RPMI7951 (cell line): ENCODE results near the gene SCUBE1. TPM values are rescaled to one million over a fixed set of nuclear protein-coding genes. Genes with fewer than 3 reads are reported as not detected.

ENCODE experiments used
- DNase-seq: peaks from one replicate; pipeline ENCODE4 v3.0.0-alpha.2; 2012; ENCODE audit warnings: low read depth
- total RNA-seq: library from RNA; depleted of rRNA; stranded (reverse); fragments of >200 nt; shearing (Covaris generic); gene quantifications from 2 replicates; pipeline ENCODE4 v1.2.3, GENCODE V29; 2014

Gene SCUBE1
- total RNA-seq, 1 experiment from 2014 or later = 7.0 TPM

DNA sequence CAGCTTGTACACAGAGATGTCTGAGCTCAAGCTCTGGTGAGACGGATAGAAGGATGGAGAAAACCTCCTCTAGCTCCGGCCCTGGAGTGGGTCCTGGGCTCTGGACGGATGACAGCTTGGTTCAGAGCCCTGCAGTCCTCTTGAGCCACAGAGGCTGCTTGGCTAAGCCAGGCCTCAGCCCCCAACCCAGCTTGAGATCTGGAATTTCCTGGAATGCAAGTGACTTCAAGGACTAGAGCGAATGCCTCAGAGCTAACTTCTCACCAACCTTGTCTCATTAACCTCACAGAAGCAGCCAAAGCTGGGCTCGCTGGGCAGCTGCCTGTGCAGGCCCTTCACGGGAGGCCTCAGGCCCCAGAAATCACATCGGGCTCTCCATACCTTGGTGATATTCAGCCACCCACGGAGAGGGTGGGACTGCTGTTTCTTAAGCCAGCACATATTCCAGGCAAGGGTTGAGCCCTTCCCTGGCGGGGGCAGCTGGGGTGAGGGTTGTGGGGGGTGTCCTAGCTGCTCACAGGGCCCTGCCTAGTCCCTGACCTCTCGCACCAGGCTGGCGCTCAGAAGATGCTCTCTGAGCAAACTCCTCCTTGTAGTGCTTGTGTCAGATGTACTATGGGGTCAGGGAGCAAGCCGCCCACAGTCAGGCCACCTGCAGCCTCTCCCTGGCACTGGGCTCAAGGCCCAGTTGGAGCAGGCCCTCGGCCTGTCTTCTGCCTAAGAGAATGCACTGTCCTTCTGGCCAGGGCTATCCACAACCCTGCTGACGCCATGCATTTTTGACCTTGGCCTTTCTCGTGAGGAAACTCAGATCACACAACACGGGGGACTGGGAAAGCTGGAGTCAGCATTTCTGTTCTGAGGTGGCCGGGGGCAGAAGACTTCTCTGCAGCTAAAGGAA lies 82.6 kb downstream of the SCUBE1 start:
- peak; percentile 39 for DNase-seq

DNA sequence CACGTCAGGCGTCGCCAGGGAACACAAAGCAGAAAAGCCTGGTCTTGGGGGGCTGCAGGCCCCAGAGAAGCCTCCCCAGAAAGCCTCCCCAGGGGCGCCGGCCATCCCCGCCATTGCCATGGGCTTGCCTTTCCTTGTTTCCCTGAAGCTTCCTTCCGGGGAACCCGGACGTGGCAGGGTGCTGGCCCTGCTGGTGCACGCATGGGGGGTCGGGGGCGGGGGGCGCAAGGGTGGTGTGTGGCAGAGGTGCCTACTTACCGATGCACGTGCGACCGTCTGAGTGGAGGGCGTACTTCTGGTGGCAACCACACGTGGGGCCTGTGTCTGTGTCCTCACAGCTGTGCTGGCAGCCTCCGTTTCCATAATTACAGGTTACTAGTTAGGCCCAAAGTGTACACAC lies 85.2 kb downstream of the SCUBE1 start:
- DNase-seq = no peak

DNA sequence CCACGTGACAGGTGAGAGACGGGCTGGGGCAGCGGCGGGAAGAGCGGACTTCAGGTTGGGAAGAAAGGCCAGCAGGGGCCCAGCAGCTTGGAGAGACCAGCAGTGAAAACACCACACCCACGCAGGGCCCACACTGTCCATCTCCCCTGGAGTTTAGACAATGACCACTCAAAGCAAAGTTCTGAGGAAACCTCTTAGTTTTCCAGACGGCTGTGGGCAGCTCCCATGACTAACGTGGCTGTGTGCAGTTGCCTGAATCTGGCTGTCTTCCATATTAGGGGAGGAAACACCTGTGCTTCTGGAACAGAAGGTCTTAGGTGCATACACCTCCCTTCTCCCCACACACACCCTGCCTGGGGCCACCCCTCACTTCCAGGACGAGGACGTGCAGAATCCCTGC lies 85.6 kb downstream of the SCUBE1 start:
- no peak for DNase-seq

DNA sequence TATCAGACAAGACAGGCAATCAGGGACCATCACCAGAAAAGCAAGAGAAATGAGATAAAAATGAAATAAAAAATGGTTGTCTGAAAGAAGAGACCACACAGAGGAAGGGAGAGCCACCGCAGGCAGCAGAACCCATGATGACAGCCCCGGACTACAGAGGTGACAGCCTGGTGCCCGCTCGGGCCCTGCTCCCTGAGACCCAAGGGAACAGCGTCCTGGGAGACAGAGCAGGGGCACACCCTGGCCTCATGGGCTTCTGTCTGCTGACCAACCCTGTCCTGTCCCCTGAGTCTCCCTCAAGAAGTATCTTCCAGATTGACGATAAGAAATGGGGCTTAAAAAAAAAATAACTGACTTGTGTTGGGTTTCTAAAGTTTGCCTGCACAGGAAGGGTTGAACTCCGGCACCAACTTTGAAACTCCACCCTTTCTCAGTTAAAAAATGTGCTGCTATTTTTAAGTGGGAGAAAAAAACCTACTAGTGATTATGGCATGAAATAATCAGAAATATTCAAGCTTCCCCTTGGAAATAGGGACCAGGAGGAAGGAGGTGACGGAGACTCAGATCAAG lies 86.1 kb downstream of the SCUBE1 start:
- no peak for DNase-seq

DNA sequence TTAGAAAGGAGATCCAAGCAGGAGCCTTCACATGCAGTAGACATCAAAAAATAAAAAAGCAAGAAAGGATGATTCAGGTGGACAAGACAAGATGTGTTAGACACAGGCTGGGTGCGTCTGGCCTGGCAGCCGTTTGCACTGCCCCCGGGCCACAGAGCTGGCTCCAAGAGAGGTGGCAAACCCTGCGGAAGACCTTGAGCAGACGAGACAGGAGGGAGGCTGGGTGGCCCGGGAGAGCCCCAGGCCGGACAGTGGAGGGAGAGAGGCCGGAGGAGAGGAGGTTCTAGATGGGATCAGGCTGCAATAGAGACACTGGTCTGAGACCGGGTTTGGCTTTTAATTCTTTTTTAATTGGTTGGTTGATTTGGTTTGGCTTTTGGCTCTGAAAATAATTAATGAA lies 86.6 kb downstream of the SCUBE1 start:
- no peak for DNase-seq

DNA sequence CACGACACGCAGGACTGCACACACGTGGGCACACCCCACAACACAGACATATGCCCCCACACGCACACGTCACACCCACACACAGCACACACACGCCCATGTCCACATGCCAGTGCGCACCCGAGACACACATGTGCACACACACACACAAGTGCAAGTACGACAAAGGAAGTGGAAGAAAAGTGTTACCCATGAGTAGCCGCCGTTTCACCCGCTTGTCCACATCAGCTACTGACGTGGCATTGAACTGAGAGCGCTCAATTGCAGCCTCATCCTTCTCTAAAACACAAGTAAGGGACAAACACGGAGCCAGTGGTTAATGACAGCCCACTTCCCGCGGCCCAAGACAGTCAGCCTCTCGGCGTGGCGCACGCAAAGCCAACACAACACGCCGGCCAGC lies 87.9 kb downstream of the SCUBE1 start:
- DNase-seq = no peak

DNA sequence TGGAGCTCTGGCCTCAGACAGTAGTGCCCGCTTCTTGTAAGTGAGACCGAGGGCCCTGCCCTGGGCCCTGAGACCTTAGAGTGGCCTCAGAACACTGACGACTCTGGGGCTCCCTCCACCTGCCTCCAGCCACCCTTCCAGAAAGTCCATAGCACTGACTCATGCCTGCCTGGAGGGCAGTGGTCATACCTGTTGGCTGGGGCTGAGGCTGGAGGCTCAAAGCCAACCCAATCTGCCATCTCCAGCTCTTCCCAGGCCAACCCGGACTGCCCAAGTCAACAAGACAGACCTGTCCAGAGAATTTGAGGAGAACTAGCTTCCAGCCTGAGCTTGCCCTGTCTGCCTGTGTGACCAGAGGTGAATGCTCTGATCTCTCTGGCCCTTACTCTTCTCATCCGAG lies 89.3 kb downstream of the SCUBE1 start:
- DNase-seq = no peak

DNA sequence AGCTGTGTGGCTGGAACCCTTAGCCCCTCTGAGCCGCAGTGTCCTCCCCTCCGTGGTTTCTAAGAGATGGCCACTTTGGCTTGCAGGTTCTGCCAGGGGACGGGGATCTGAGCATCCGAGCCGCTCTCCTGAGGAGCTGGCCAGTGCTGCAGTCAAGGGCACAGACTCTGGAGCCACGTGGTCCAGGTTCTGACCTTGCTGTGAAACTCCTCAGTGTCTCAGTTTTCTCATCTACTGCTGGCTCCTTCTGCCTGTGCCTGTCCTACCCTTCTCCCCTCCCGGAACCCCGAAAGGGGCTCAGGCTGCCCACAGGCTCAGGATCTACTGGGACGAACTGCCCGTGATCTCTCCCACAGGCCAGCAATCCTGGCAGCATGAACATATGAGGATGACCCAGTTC lies 90.9 kb downstream of the SCUBE1 start:
- DNase-seq = no peak

DNA sequence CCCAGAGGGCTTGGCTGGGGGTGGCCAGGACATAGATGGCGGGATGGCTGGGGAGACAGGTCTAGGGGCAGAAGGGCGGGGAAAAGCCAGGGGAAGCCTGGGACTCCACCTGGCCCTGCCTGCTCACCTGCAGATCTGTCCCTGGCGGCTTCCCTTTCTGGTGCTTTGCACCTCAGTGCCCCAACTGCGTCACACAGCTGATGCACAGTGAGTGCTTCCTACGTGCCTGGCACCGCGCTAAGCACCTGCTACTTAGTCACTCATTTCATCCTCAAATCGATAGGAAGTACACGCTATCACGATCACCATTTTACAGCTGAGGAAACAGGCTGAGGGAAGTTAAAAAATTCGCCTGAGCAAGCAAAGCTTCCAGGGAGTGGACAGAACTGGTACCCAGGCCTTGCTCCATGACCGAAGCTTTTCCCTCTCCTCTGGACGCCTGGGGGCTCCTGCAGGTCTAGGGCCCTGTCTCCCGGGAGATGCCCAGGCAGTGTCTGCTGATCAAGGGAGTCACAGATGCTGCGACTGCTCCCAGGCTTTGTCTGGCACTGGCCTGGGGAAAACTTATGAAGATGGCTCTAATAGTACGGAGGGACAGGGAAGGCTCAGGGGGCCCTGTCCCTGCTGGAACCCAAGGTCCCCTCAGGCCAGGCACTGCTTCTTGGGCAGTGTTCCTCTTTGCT lies 93.2 kb downstream of the SCUBE1 start:
- no peak for DNase-seq

DNA sequence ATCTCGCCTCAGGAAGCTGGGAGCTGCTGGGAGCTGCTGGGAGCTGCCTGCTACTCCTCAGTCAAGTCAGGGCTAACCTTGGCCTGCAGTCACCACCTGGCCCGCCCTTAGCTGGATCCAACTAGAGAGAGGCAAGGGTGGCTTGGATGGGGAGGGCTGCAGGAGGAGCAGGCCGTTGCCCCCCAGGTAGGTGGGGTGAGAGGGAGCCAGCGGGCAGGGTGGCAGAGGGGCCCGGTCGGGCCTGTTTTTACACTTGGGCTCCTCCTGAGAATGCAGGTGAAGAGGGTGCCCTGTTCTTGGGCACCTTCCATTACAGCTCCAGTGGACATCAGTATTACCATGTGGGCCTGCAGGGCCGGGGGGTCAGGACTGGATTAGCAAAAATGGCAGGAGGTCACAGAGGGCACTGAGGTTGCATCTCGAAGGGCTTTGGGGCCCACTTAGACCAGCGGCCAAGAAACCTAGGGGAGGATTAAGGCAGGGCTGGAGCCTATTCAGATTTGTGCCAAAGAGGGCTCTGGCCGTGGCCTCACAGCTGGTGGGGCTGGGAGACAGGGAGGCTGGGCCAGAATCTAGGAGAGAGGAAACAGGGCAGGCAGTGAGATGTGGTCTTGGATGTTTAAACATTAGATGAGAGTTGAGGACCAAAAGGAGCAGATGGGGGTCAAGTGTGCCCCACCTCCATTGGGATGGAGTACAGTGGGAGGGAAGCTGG lies 95.5 kb downstream of the SCUBE1 start:
- DNase-seq = no peak

DNA sequence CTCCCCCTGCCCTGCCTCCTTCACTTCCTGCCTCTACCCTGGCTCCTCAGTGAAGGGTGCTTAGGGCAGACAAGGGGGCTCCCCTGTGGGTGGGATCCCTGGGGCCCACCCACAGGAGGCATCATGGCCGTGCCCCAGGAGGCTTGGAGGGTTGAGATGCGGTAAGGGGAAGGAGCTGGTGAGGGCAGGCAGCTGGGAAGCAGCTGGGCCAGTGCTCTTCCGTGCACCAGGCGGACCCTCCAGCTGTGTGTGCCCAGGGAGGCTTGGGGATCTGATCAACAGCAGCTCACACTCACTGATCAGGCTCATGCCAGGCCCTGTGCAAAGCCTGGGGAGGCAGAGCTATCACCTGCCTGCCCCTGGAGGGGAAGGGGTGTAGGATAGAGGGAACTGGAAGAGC lies 97.0 kb downstream of the SCUBE1 start:
- no peak for DNase-seq

DNA sequence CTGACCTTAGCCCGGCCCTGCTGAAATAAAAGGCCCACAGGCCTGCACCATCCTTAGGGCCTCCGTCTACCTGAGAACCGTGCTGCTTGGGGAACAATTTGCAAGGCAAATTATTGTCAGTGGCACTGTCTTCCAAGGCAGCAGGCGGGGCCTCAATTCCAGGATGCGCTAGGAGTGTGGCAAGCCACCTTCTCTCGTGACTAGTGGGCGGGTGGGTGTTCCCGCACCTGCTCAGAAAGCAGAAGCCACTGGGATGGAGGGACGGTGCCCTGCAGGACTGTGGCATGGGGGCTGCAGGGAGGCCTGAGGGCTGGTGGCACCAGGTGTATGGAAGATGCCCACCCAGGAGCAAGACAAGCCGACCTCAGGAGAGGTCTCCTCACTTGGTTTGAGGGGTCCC lies 97.5 kb downstream of the SCUBE1 start:
- no peak for DNase-seq

DNA sequence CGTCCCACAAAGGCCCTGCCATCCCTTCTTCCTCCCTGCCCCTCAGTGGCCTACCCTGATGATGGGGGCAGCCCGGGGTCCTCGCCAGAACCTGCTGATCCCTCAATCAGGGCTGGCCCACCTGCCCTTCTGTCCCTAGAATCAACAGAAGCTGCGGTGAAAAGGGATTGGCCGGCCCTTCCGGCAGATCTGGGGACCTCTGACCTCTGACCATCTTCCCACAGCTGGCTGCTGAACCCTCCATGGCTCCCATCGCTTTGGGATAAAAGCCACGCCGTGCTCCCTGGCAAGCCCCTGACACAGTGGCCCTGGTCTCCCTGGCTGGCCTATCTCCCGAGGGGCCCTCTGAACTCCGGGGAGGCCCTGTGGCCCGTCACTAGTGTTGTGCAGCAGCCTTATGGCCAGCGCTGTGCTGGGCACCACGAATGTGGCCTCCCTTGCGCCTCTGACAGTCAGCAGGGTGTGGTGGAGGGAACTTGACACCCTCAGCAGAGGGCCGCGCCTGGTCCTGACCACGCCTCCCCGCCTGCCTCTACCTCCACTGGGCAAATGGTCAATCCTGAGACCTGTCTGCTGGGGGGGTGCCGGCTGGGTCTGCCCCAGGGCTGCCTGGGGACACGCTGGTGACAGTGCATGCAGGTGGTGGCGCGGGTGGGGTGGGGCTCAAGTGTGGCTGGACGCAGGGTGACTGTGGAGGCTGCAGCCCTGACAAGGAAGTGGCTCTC lies 98.2 kb downstream of the SCUBE1 start:
- DNase-seq = no peak

DNA sequence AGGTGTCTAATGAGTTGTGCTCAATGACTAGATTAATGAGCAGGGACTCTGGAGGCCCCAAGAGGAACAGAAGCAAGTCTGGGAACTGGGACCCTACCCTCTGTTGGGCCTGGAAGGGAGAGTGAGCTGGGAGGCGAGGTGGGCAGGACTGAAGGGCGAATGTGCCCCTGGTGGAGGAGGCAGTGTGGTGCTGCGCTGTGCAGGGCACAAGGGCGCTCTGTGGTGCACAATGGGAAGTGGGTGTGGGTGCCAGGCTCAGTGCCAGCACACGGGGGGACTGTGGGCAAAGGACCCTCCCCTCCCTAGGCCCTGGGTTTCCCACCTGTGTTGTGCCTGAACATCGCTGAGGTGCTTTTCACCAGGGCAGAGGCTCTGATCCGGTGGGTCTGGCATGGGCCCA lies 98.8 kb downstream of the SCUBE1 start:
- no peak for DNase-seq

DNA sequence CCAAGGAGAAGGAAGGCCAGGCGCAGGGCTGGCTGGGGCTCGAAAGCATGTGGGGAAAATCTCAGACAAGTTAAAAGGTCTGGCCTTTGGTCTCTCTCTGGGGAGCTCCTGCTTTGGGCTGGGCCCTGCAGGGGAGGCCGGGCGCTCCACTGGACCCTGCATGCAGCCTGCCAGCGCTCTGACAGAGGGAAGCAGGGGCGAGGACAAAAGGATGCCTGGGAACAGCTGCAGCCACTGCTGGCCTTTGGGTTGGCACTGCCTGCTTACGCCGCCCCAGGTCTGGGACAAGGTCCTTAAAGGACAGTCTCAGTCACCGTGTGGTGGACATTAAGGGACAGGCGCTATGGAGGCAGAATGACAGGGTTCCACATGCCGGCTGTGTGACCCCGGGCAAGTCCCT lies 99.8 kb downstream of the SCUBE1 start:
- DNase-seq = no peak

DNA sequence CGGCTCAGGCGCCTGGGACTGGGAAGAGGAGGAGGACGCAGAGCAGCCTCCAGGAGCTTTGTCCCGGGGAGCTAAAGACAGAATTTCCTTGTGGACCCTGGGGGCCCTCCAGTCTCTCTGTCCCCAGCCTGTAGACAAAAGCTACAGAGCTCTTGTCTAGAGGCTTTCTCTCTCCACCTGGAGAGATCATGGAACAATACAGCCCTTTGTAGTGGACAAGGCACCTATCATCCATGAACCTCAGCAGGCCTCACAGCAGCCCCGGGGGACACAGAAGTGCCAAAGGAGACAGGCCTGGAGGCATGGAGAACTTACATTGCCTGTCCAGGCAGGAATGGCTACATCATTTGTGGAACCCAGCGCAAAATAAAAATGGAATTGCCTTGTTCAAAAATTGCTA lies 100.5 kb downstream of the SCUBE1 start:
- DNase-seq = no peak

DNA sequence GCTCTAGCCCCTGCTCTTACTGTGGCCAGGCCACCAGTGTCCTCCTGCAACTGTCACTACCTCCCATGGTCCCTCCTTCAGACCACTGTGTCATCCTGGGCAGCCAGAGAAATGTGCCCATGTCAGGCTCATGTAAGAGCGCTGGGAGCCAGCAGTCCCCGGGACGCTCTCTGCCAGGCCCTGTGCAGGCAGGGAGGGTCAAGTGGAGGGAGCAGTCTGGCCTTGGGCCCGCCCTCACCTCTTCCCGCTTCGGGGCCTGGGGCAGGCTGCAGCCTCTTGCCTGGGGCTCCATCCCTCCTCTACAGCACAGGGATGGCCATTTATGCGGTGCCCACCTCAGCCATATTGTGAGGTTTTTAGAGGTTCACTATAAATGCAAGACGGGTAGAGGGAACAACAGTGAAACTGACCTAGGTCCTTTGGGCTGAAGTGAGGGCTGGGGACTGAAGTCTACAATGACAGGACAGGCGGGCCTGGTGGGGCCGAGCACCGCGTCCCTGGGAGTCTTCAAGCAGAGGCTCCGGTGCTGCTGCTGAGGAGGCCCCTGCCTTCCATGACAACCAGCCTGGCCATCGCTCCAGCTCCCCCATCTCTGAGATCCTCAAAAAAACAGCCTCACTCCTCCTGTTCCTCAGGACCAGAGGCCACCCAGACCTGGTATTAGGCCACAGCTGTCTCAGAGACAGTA lies 101.3 kb downstream of the SCUBE1 start:
- DNase-seq = no peak

DNA sequence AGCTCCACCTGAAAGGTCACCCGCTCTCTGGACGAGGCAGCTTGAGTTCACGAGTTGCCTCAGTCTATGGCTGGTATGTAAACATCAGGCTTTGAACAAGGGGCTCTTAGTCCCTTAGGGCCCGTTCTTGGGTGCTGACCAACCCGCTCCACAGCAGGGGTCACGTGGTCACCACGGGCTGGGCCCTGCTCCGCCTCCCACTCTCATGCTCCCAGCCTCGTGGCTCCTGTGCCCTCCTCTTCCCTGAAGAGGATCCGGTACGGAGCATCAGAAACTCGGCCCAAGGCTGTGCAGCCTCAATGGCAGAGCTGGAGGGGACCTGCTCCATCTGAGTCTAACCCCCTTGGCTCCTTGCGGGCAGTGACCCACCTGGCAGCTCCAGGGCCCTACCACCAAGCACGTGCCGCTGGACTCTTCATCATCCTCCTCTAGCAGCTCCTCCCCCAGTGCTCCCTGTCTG lies 102.0 kb downstream of the SCUBE1 start:
- no peak for DNase-seq

DNA sequence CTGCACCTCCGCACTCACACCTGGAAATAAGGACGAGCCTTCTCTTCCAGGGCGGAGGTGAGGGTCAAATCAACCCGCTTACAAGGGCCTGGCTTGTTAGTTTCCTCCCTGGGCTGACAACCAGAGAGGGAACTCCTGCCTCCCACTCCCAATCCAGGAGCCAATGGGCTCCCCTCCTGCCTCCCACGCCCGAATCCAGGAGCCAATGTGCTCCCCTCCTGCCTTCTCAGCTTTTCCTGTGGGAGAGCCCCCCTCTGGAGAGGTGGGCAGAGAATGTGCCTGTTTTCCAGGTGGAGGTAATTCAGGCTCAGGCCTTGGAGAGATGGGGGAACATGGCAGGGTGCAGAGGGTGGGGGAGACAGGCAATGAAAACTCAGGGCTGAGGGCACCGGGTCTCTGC lies 102.6 kb downstream of the SCUBE1 start:
- DNase-seq = no peak

DNA sequence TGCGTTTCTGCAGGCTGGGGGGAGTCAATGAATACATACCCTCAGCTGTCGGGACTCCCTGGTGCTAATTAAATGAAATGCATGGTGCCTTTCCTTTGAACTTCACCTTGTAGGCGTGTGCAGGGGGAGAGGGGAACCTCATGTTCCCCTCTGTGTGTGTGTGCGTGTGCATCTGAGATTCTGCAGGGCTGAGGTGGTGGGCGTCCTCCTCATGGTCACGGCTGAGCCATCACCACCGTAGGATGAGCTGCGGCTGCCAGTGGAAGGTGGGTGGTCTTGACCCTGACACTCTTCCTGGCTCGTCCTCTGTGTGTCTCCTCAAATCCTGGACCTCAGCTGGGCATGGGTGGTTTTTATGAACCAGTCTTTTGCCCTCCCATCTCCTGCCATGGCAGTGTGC lies 103.2 kb downstream of the SCUBE1 start:
- no peak for DNase-seq

DNA sequence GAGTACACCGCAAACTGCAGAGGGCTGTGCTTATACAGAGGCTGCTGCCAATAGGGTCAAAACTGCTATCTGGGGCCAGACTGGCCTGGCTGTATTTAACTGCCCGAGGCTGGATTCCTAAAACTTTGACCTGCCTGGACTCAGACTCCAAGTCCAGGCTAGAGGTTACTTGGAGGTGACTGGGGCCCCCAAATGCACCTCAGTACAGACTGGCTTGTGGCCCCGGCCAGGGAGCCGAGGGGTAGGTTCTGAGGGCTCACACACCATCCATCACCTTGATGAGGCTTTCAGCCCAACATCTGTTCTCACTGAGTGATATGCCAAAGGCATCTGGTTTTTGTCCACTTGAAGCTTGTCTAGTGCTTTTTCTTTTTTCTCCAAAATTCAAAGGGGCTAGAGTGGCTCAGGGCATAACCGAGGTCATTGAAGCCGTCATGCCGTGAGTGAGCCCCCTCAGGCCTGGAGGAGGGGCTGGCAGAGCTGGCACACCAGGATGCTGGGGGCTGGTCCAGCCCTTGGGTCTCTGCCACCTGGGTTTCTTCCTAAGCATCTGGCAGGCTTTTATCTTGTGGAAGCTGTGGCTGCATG lies 103.9 kb downstream of the SCUBE1 start:
- DNase-seq = no peak
